HG02763 (cell line): ENCODE results near the gene NR1H4.
"Not testable (repeated sequence)": the region's sequence is repeated elsewhere in the genome, so short reads cannot be mapped to it uniquely, and the experiment has no call there.

Experiments used
- ATAC-seq: cut with Tn5 transposase; IDR thresholded peaks from one replicate; pipeline ENCODE4 v1.9.1; 2021; ENCODE audit warnings: mild to moderate bottlenecking, moderate library complexity; ENCODE audit not compliant: unreplicated experiment

The NR1H4 gene

GRCh38 chr12:100472325-100472724, 1.3 kb upstream of the NR1H4 start:
- no peak for ATAC-seq

- no peak for ATAC-seq
Observed at GRCh38 chr12:100473050-100473715, 483 bp upstream of the NR1H4 start.

- ATAC-seq, result no peak
Observed at GRCh38 chr12:100474617-100475016, 951 bp downstream of the NR1H4 start.

- no peak for ATAC-seq
Observed at GRCh38 chr12:100476013-100476751, 2.5 kb downstream of the NR1H4 start.

- no peak for ATAC-seq
Observed at GRCh38 chr12:100481021-100481420, 7.4 kb downstream of the NR1H4 start.

- no peak for ATAC-seq
Observed at GRCh38 chr12:100484183-100484886, 10.7 kb downstream of the NR1H4 start.

- ATAC-seq, result no peak
Observed at GRCh38 chr12:100484891-100485471, 11.3 kb downstream of the NR1H4 start.

- no peak for ATAC-seq
Observed at GRCh38 chr12:100485983-100486382, 12.3 kb downstream of the NR1H4 start.

- ATAC-seq, result no peak
Observed at GRCh38 chr12:100489251-100489820, 15.7 kb downstream of the NR1H4 start.

GRCh38 chr12:100490056-100490455, 16.4 kb downstream of the NR1H4 start:
- no peak for ATAC-seq

GRCh38 chr12:100491104-100491503, 17.4 kb downstream of the NR1H4 start:
- no peak for ATAC-seq

- no peak for ATAC-seq
Observed at GRCh38 chr12:100493396-100494012, 19.8 kb downstream of the NR1H4 start.

GRCh38 chr12:100494026-100494425, 20.4 kb downstream of the NR1H4 start:
- no peak for ATAC-seq

- ATAC-seq, result no peak
Observed at GRCh38 chr12:100494538-100494937, 20.9 kb downstream of the NR1H4 start.

- ATAC-seq, result no peak
Observed at GRCh38 chr12:100497105-100497795, 23.6 kb downstream of the NR1H4 start.

GRCh38 chr12:100498141-100498540, 24.5 kb downstream of the NR1H4 start:
- ATAC-seq, result no peak

- no peak for ATAC-seq
Observed at GRCh38 chr12:100499416-100499815, 25.8 kb downstream of the NR1H4 start.

- ATAC-seq, result not testable (repeated sequence)
Observed at GRCh38 chr12:100502718-100503117, 29.1 kb downstream of the NR1H4 start.

- no peak for ATAC-seq
Observed at GRCh38 chr12:100503228-100503628, 29.6 kb downstream of the NR1H4 start.

GRCh38 chr12:100504804-100505203, 31.1 kb downstream of the NR1H4 start:
- ATAC-seq, result no peak
